HS-5 (cell line): ENCODE measurements around the gene DNAJB5.
"Not testable (repeated sequence)": the region's sequence is repeated elsewhere in the genome, so short reads cannot be mapped to it uniquely, and the experiment has no call there.

Experiments
- DNase-seq: peaks from one replicate; pipeline ENCODE4 v3.0.0-alpha.2; 2012; ENCODE audit warnings: low read depth

DNAJB5 gene

GRCh38 chr9:34989003-34989945 lies at the start of gene DNAJB5:
Gene DNAJB5 (plus strand): TSS chr9:34989745. CDS start chr9:34990631, 886 bp downstream.
- DNase-seq, result peak; percentile 99

- not testable (repeated sequence) for DNase-seq
Measured at GRCh38 chr9:34939989-34940388, 49.6 kb upstream of the DNAJB5 start.

GRCh38 chr9:34948451-34948850 lies 41.1 kb upstream of the DNAJB5 start:
- no peak for DNase-seq

GRCh38 chr9:34954225-34954624 lies 35.3 kb upstream of the DNAJB5 start:
- no peak for DNase-seq

GRCh38 chr9:34956066-34956465 lies 33.5 kb upstream of the DNAJB5 start:
- DNase-seq, result not testable (repeated sequence)

GRCh38 chr9:34956648-34957047 lies 32.9 kb upstream of the DNAJB5 start:
- DNase-seq, result no peak

- no peak for DNase-seq
Measured at GRCh38 chr9:34957492-34958410, 31.8 kb upstream of the DNAJB5 start, which contains the start of gene PHF24. Gene PHF24 (plus strand): TSS chr9:34958285. CDS start chr9:34971299, 13,014 bp downstream.

GRCh38 chr9:34958411-34958982 lies 31.0 kb upstream of the DNAJB5 start:
- no peak for DNase-seq

GRCh38 chr9:34959461-34959860 lies 30.1 kb upstream of the DNAJB5 start:
- DNase-seq, result no peak

GRCh38 chr9:34961574-34962490 lies 27.7 kb upstream of the DNAJB5 start:
- DNase-seq, result peak; percentile 19

- DNase-seq, result no peak
Measured at GRCh38 chr9:34962546-34962945, 27.0 kb upstream of the DNAJB5 start.

- no peak for DNase-seq
Measured at GRCh38 chr9:34963552-34963951, 26.0 kb upstream of the DNAJB5 start.

- no peak for DNase-seq
Measured at GRCh38 chr9:34964458-34964857, 25.1 kb upstream of the DNAJB5 start.

- no peak for DNase-seq
Measured at GRCh38 chr9:34971146-34971811, 18.3 kb upstream of the DNAJB5 start.

- no peak for DNase-seq
Measured at GRCh38 chr9:34974664-34975063, 14.9 kb upstream of the DNAJB5 start.

- DNase-seq, result no peak
Measured at GRCh38 chr9:34976441-34976840, 13.1 kb upstream of the DNAJB5 start.

GRCh38 chr9:34976992-34977391 lies 12.6 kb upstream of the DNAJB5 start:
- no peak for DNase-seq

GRCh38 chr9:34980181-34980761 lies 9.3 kb upstream of the DNAJB5 start:
- no peak for DNase-seq

- DNase-seq, result no peak
Measured at GRCh38 chr9:34982361-34982760, 7.2 kb upstream of the DNAJB5 start.

- DNase-seq, result no peak
Measured at GRCh38 chr9:34983209-34983608, 6.3 kb upstream of the DNAJB5 start.
